Stimulated activated naive CD8-positive, alpha-beta T cell treated with anti-CD3 and anti-CD28 coated beads, Interleukin-15, Interleukin-2, amounts not matched to agents 100 U/mL and 50 U/mL, for 24 hours (primary cell): ENCODE data around the gene ECEL1.

Experiments
- ATAC-seq: fragments of 150-1000 bp; cut with Tn5 transposase; one replicate; pipeline ENCODE4 v1.10.0; 2021
- DNase-seq: peaks from one replicate; pipeline ENCODE4 v3.0.0; 2021

The ECEL1 gene

GRCh38 chr2:232497348-232497747 is 9.7 kb upstream of the ECEL1 start:
- ATAC-seq (no peak), DNase-seq (no peak)

GRCh38 chr2:232496501-232497270 is 9.1 kb upstream of the ECEL1 start:
- ATAC-seq (no peak), DNase-seq (no peak)

- DNase-seq: no peak
- ATAC-seq: no peak
Measured at GRCh38 chr2:232495292-232495691, 7.7 kb upstream of the ECEL1 start.

GRCh38 chr2:232494542-232494941 is 6.9 kb upstream of the ECEL1 start:
- no peak for ATAC-seq
- no peak for DNase-seq

- ATAC-seq (no peak), DNase-seq (no peak)
Measured at GRCh38 chr2:232493701-232494474, 6.3 kb upstream of the ECEL1 start.

- DNase-seq (no peak), ATAC-seq (no peak)
Measured at GRCh38 chr2:232492963-232493700, 5.5 kb upstream of the ECEL1 start.

- DNase-seq (no peak), ATAC-seq (no peak)
Measured at GRCh38 chr2:232492236-232492848, 4.7 kb upstream of the ECEL1 start.

- DNase-seq (no peak), ATAC-seq (no peak)
Measured at GRCh38 chr2:232491139-232491780, 3.6 kb upstream of the ECEL1 start.

- DNase-seq (no peak), ATAC-seq (no peak)
Measured at GRCh38 chr2:232490221-232491138, 2.8 kb upstream of the ECEL1 start.

- DNase-seq: no peak
- ATAC-seq: no peak
Measured at GRCh38 chr2:232489516-232490220, 2.0 kb upstream of the ECEL1 start.

GRCh38 chr2:232488721-232489300 is 1.2 kb upstream of the ECEL1 start:
- DNase-seq (no peak), ATAC-seq (no peak)

- ATAC-seq (no peak), DNase-seq (no peak)
Measured at GRCh38 chr2:232488097-232488711, 570 bp upstream of the ECEL1 start.

GRCh38 chr2:232486558-232487384 is 863 bp downstream of the ECEL1 start:
- DNase-seq: no peak
- ATAC-seq: no peak

- DNase-seq: no peak
Measured at GRCh38 chr2:232485757-232486557, 1.7 kb downstream of the ECEL1 start.

GRCh38 chr2:232485348-232485756 is 2.3 kb downstream of the ECEL1 start:
- DNase-seq: peak; percentile 3
- ATAC-seq: no peak

More at GRCh38 chr2:232485757-232486557, 1.7 kb downstream of the ECEL1 start:
- ATAC-seq: no peak

GRCh38 chr2:232484628-232485347 is 2.8 kb downstream of the ECEL1 start:
- DNase-seq: peak; percentile 3

More at GRCh38 chr2:232484628-232485347, 2.8 kb downstream of the ECEL1 start:
- ATAC-seq: no peak
